ENCODE results near the gene PSORS1C2.
"Not testable (repeated sequence)": the region's sequence is repeated elsewhere in the genome, so short reads cannot be mapped to it uniquely, and the experiment has no call there.

- TF ChIP-seq YY1 (IDR thresholded peaks at IDR 0.05; ENCODE audit: insufficient read depth, insufficient read length); ZNF274 (IDR thresholded peaks at IDR 0.05; ENCODE audit: low read depth, low read length); SUZ12 (IDR thresholded peaks at IDR 0.05; ENCODE audit: extremely low read depth, insufficient read depth, insufficient read length): not testable (repeated sequence)
Measured at GRCh38 chr6:31183287-31183686, 44.4 kb upstream of the PSORS1C2 start.
